NB4 (cell line): ENCODE data around the gene NKX2-1.
A peak's percentile ranks its signal among the peaks of the same experiment; 100 is the strongest.
"Not testable (repeated sequence)": the region's sequence is repeated elsewhere in the genome, so short reads cannot be mapped to it uniquely, and the experiment has no call there.

Source experiments
- DNase-seq: peaks from one replicate; pipeline ENCODE4 v3.0.0; 2010; ENCODE audit warnings: low read depth
- H3K4me3 ChIP-seq: one replicate; pipeline ENCODE4 v1.5.1; 2011; ENCODE audit warnings: mild to moderate bottlenecking, low read depth, low read length, moderate library complexity
- MYC ChIP-seq: IDR thresholded peaks from 2 replicates; pipeline ENCODE4 v1.6.1; 2011; ENCODE audit warnings: low read depth, low read length
- POLR2A ChIP-seq: IDR thresholded peaks from 2 replicates; pipeline ENCODE4 v1.6.1; 2011; ENCODE audit warnings: mild to moderate bottlenecking; ENCODE audit not compliant: insufficient read length; ENCODE audit errors: extremely low read depth
- TF ChIP-seq, protein P1 (sequence below): IDR thresholded peaks from 2 replicates; pipeline ENCODE4 v1.6.1; 2011; ENCODE audit warnings: low read depth, low read length
- TF ChIP-seq, protein P2 (sequence below): IDR thresholded peaks from one replicate; pipeline ENCODE4 v1.5.1; 2012; ENCODE audit warnings: low read depth, low read length

NKX2-1 gene

DNA sequence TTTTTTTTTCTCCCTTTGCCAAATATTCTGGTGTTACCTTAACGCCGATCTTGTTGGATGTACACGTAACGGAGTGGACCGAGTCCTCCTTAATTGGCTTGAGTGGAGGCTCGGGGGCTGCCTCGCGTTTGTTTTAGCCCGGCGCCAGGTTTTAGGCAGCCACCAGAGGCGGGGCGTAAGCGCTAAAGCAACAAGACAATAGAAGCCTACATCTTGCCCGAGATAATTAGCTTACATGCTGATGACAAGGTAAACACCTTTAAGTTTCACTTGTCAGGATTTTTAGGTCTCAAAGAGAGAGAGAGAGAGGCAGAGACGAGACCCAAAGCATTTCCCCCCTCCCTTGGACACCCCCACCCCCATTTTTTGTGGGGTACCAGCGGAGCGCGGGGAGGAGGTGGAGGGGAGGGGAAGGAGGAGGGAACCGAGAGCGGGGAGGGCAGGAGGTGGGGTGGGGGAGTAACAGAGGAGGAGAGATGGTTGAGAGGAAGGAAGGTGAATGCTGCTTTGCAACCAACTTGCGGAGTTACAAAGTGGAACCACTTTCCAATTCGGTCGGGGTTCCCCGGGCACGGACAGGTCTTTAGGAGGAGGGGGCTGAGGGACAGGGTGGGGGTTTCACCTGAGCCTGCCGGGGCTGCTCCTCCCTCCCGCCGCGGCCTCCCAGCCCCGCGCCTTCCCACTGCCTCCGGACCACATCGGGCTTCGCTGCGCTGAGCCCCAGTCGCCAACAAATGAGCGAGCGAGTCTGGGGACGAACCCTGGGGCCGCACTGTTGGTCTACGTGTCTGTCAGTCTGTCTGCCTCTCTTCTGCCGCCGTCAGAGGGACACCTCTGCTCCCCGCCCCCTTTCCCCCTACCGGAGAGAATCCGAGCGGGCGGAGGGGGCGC, at the start of gene NKX2-1:
Gene NKX2-1 (minus strand): TSS at position 802 of the 891 bp plus-strand sequence. CDS start 103 bp downstream, at position 699.
- peak; percentile 4 for DNase-seq
- TF ChIP-seq MYC: no peak
- TF ChIP-seq POLR2A: no peak
- TF ChIP-seq, protein P1, sequence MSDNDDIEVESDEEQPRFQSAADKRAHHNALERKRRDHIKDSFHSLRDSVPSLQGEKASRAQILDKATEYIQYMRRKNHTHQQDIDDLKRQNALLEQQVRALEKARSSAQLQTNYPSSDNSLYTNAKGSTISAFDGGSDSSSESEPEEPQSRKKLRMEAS: no peak
- TF ChIP-seq, protein P2, sequence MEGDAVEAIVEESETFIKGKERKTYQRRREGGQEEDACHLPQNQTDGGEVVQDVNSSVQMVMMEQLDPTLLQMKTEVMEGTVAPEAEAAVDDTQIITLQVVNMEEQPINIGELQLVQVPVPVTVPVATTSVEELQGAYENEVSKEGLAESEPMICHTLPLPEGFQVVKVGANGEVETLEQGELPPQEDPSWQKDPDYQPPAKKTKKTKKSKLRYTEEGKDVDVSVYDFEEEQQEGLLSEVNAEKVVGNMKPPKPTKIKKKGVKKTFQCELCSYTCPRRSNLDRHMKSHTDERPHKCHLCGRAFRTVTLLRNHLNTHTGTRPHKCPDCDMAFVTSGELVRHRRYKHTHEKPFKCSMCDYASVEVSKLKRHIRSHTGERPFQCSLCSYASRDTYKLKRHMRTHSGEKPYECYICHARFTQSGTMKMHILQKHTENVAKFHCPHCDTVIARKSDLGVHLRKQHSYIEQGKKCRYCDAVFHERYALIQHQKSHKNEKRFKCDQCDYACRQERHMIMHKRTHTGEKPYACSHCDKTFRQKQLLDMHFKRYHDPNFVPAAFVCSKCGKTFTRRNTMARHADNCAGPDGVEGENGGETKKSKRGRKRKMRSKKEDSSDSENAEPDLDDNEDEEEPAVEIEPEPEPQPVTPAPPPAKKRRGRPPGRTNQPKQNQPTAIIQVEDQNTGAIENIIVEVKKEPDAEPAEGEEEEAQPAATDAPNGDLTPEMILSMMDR: no peak
- no peak within 1 kb of the TSS for H3K4me3 ChIP-seq

DNA sequence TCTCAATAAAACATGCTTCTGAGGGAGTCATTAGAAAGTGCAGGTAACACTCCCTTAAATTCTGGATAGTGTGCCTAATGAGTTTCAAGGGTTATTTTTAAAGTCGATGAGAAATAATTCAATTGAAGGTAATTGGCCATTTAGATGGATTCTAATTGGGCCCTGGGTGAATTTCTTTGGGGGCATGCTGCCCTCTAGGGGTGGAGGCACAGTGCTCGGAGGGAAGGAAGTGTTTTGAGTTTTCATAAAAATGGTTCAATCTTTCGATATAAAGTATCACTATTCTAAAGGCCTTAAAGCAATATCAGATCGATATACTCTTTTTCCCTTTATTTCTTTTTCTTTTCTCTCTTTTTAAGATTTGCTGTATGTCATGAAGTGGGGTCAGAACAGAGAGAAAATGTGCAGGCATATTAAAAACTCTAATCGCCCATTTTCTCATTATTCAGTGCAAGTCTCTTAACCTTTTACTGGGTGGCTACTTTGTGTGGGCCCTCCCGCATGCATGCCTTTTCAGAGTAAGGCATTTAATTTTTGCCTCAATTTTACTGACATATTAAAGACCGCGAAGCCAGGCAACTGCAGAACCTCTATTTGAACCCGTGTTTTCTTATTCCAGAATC, 36.9 kb upstream of the NKX2-1 start:
- H3K4me3 ChIP-seq: no peak overlapping the region

DNA sequence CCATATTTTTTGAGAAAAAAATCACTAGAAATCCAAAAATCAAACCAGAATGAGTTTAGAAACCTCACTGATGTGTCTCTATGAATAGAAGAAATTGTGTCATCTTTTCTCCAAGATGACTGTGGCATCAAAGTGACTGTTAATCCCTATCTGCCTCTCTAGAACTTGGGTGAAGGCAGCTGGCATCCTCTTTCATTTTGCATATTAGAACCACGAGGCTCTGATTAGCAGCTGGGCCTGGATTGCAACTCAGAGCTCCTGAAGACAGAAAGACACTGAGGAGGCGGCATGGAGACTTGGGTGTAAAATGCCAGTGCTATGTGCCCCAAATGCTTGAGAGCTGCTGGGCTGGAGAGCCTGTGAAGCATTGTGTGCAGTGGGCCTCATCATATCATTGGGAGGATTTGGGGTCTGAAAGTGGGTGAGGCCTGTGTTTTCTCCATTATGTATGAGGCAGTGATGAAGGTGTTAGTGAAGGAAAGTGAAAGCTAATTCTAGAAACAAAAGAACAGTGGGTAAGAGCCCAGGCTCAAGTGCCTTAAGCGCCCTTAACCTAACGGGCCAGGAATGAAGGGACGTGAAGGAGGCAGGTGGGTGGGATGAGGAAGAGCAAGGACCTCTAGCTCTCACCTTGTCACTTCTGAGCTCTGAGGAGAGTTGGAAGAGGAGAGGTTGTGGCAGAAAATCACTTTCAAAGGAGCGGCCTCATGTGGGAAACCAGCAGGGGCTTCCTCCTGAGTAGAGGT, 36.1 kb upstream of the NKX2-1 start:
- DNase-seq: no peak
- TF ChIP-seq, protein P1: no peak
- TF ChIP-seq MYC (no peak), POLR2A (no peak)
- TF ChIP-seq, protein P2: no peak
- H3K4me3 ChIP-seq: no peak overlapping the region

More for the DNA sequence above, 36.9 kb upstream of the NKX2-1 start:
- peak; percentile 31 for DNase-seq
- TF ChIP-seq MYC (no peak), POLR2A (no peak)
- TF ChIP-seq, protein P1: no peak
- TF ChIP-seq, protein P2: peak; percentile 85

DNA sequence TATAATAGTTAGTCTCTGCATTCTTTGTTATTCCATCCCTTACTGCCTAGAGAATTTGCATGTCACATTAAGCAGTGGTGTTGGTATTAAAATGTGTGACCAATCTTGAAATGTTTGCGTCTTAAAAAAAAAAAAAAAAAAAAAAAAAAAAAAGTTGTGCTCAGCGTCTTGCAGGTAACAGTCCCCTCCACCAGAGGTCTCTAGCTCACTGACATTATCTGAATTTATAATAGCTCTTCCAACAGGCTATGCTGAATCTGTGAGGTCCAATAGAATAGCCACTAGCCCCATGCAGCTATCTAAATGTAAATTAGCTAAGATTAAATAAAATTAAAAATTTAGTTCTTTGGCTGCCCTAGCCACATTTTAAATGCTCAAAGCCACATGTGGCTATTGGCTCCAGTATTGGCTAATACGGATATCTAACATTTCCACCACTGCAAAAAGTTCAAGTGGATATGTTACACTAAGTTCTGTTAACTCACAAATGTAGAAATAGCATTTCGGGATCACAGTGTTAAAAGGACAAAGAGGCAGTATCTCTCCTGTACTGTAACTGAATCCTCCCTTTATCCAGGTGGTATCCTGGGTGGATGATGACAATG, 33.7 kb upstream of the NKX2-1 start:
- peak; percentile 48 for DNase-seq
- TF ChIP-seq, protein P1: no peak
- TF ChIP-seq MYC (no peak), POLR2A (no peak)
- TF ChIP-seq, protein P2: peak; percentile 47

DNA sequence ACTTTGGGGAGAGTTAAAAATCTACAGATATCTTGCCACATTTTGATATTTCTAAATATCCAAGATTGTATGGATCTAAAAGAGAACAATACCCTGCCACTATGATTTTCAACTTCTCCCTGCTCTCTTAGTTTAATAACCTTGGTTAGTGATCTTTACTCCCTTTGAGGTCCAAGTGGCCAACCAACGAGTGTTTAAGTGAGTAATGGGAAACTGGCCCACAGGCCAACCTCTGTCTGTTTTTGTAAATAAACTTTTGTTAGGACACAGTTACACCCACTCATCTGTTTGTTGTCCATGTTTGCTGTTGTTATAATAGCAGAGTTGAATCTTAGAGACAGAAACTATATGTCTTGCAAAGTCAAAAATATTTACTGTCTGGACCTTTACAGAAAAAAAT, 30.9 kb upstream of the NKX2-1 start:
- no peak for TF ChIP-seq POLR2A
- H3K4me3 ChIP-seq: no peak overlapping the region
- no peak for DNase-seq

More for the DNA sequence above, 33.7 kb upstream of the NKX2-1 start:
- H3K4me3 ChIP-seq: no peak overlapping the region

DNA sequence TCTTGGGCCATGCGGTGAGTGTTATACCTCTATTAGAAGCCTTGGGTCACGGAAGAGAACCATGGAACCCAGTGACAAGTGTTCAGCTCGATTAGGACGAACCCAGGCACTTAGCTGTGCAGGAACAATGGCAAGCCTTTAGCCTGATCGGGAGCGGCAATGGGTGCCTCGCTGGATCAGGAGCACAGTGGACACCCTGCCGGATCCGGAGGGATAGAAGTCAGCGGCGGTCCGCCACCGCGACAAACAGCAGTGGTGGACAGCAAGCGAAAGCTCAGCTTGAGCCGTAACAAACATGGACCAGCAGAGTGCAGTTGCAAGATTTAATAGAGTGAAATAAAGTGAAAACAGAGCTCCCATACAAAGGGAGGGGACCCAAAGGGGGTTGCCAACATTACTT, 24.2 kb upstream of the NKX2-1 start:
- H3K4me3 ChIP-seq: not testable (repeated sequence)

More for the DNA sequence above, 24.2 kb upstream of the NKX2-1 start:
- not testable (repeated sequence) for DNase-seq
